Stimulated activated CD8-positive, alpha-beta memory T cell treated with anti-CD3 and anti-CD28 coated beads, Interleukin-2, amount 100 ng/mL, for 1 hour (primary cell): Measurements from ENCODE around the gene CCDC146.
"Not testable (repeated sequence)": the region's sequence is repeated elsewhere in the genome, so short reads cannot be mapped to it uniquely, and the experiment has no call there.

Experiments used
- DNase-seq, 2 donors: peaks; one replicate each; pipeline ENCODE4 v3.0.0-alpha.2; 2020; ENCODE audit warnings: low read depth in 2 of 2

Gene CCDC146

GRCh38 chr7:77327932-77328628 lies 205.7 kb downstream of the CCDC146 start:
- DNase-seq: no peak

GRCh38 chr7:77328669-77329068 lies 206.3 kb downstream of the CCDC146 start:
- DNase-seq: no peak

- DNase-seq: no peak
Measured at GRCh38 chr7:77329466-77330168, 207.2 kb downstream of the CCDC146 start.

DNA sequence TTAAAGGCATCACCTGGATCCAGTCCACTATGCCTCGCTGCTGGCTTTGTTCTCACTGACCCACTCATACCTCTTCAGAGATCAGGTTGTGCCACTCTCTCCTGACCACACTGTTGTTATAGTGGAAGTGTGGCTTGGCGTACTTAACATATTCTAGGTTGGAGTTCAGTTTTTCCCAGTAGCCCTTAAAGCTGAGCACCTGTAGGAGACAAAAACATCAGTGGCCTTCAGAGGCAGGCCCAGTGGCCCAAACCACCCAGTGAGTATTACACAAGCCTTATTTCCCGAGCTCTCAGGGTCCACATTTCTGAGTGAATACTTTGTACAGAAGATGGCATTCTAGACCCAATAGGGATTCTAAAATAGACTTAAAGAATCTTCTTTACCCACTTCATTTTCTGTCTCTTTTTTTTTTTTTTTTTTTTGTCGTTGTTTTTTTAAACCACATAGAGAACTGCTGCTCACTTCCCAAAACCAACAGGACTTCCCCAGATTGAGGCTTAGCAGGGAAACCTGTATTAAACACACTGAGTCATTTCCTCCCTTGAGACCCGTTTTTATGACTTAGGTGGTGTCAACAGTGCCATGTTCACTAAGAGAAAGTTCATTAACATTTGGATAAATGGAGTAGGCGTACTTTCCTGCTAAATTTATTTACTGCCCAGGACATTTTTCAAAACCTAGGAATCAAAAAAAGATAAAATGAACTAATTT lies 207.9 kb downstream of the CCDC146 start:
- no peak for DNase-seq

DNA sequence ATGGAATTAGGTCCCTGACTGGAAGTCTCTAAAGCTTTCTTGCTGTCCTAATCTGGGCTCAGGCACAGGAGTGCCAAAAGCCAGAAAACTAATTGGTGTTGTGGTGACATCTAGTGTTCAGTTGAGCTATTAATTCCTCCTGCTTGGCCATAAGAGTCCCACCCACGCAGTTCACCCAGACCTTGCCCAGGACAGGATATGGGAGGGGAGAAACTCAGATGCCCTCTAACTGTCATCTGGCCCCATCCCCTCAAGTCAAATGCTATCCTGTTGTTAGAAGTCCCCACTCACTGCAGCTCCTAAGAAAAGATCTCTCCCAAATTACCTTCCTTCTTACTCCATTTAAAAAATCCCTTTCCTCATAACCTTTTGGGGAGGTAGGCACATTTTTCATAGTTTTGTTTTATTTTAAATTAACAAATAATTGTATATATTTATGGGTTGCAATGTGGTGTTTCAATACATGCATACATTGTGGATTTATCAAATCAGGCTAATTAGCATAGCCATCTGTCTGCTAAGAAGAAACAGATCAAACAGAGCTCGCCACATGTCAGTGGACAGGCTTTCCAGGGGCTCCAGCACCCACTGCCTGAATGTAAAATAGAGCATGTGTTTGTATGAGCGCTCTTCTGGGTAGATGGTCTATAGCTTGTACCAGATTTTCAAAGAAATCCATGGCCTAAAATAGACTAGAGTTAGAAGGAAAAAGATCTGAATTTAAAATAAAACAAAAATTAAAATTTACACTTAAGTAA lies 209.7 kb downstream of the CCDC146 start:
- no peak for DNase-seq

- not testable (repeated sequence) for DNase-seq
Measured at GRCh38 chr7:77334039-77334438, 211.6 kb downstream of the CCDC146 start.

GRCh38 chr7:77335581-77335980 lies 213.2 kb downstream of the CCDC146 start:
- DNase-seq: no peak

DNA sequence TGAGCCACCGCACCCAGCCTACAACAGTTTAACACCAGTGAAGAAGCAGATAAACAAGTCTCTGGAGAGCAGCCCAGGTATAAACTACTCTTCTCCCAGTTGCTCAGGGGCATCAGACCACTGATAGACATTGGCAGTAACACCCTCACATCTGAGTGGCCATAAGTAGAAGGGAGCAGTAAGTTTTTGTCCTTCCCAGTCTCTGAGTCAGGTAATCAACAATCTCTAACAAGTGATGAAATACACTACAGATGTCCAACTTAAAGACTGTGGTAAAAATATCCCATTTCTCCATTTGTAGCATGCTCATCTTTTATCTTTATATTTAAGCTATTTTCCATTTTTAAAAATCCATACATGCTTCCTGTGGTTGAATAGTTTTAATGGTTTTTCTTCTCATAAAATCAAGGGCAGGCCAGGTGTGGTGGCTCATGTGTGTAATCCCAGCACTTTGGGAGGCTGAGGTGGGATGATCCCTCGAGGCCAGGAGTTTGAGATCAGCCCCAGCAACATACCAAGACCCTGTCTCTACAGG lies 215.1 kb downstream of the CCDC146 start:
- no peak for DNase-seq

GRCh38 chr7:77338260-77338659 lies 215.8 kb downstream of the CCDC146 start:
- no peak for DNase-seq

DNA sequence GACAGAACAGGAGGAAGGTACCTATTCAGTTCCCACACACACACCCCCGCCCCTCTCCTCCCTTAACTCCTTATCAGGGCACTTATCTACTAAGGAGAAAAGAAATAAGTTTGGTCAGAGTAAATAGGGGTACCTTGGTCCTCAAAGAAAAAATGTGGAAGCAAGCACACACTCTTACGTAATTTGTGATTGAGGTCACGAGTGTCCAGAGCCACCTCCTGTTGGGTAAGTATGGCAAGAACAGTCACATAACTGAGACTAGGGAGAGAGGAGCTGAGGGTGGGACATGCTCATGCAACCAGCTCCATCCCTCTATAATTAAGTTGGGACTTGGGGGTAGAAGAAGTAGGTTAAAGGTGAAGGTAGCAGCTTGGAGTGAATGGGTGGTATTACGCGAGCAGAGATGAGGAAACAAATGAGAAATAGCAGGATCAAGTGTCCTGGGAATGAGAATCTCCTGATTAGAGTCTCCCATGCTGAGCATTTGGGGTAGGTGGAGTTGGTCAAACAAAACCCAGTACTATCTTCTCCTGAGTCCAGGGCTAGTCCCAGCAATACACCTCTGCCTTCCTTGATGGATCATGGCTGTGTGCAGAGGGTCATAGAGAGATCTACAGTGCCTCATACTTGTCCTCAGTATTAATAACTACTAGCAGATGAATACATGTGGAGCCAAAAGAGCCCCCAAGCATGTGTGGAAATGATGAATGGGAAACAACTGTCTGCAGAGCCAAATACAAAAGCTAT lies 216.6 kb downstream of the CCDC146 start:
- DNase-seq: no peak

GRCh38 chr7:77339726-77340125 lies 217.3 kb downstream of the CCDC146 start:
- no peak for DNase-seq
